ENCODE results near the gene PBXIP1. TPM values are rescaled to one million over a fixed set of nuclear protein-coding genes. Genes with fewer than 3 reads are reported as not detected.
A peak's percentile ranks its signal among the peaks of the same experiment; 100 is the strongest.

The PBXIP1 gene
- total and polyA plus RNA-seq, 2 of the 13 experiments (the other 11 are each of a cell fraction or from before 2014, with no cell fraction given) = 16.3 to 31.9 TPM

DNA sequence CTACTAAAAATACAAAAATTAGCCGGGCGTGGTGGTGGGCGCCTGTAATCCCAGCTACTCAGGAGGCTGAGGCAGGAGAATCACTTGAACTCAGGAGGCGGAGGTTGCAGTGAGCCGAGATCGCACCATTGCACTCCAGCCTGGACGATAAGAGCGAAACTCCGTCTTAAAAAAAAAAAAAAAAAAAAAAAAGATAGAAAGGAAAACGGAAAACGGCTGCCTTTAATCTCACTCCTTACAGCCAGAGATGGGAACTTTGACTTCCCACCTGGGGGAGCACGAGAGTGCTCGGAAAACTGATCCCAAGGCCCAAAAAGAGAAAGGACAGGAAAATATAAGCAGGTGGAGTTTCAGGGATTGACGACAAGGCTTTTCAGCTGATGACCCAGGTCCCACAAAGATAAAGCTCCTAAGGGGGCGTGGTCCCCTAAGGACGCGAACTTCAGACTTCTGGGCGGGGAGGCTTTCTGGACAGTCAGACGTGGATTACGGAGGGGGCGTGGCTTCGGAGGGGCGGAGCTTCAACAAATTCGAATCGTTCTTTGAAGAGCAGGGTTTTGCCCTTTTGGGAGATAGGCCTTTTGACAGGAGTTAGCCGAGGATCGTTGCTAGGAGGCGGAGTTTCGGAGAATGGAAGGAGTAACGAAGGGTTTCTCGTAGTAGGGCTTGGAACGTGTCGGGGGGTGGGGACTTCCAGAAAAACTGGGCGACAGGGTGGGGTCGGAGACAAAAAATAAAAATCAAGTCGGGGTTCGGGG is 17.6 kb upstream of the PBXIP1 start (continued):
- TF ChIP-seq TGIF2 (CRISPR knock-in tag; IDR thresholded peaks at IDR 0.05) = peak; percentile 82
- no peak for TF ChIP-seq ZNF136 (CRISPR knock-in tag; IDR thresholded peaks at IDR 0.05; ENCODE audit: low read depth)
- no peak for TF ChIP-seq SP1 (IDR thresholded peaks at IDR 0.05)
- TF ChIP-seq SP1 (CRISPR knock-in tag; IDR thresholded peaks at IDR 0.05) = peak; percentile 72
- peak; percentile 85 for TF ChIP-seq POLR2G (IDR thresholded peaks at IDR 0.05; ENCODE audit: low read depth, low read length)
- peak; percentile 84 for TF ChIP-seq HNF4A (CRISPR knock-in tag; IDR thresholded peaks at IDR 0.05)
- TF ChIP-seq EP300 (IDR thresholded peaks at IDR 0.05; ENCODE audit: low read depth in 2 of 2, low read length in 2 of 2) = peak in 1 of 2 experiments; percentile 29; a peak in 1 of 4 replicates
- no peak for TF ChIP-seq EP300 (CRISPR knock-in tag; IDR thresholded peaks at IDR 0.05; ENCODE audit: borderline replicate concordance)
- TF ChIP-seq POLR2A (IDR thresholded peaks at IDR 0.05; ENCODE audit: insufficient read depth in 1 of 2, low read depth in 2 of 2, low read length in 2 of 2) = peak; percentile 87 to 88
- TF ChIP-seq SPEN (CRISPR knock-in tag; IDR thresholded peaks at IDR 0.05; ENCODE audit: low read depth) = no peak
- TF ChIP-seq ZNF441 (CRISPR knock-in tag; IDR thresholded peaks at IDR 0.05; ENCODE audit: borderline replicate concordance) = 0 out of 2 replicates have a peak, but pooled peaks have one; percentile 60
- 0 out of 2 replicates have a peak, but pooled peaks have one; percentile 17 for TF ChIP-seq TOE1 (CRISPR knock-in tag; IDR thresholded peaks at IDR 0.05)
- 0 out of 2 replicates have a peak, but pooled peaks have one; percentile 43 for TF ChIP-seq ZNF558 (CRISPR knock-in tag; IDR thresholded peaks at IDR 0.05; ENCODE audit: borderline replicate concordance)
- peak; percentile 46; the same call in 1 of the 2 replicates for TF ChIP-seq SOX5 (CRISPR knock-in tag; IDR thresholded peaks at IDR 0.05; ENCODE audit: borderline replicate concordance)
- TF ChIP-seq, protein P1, sequence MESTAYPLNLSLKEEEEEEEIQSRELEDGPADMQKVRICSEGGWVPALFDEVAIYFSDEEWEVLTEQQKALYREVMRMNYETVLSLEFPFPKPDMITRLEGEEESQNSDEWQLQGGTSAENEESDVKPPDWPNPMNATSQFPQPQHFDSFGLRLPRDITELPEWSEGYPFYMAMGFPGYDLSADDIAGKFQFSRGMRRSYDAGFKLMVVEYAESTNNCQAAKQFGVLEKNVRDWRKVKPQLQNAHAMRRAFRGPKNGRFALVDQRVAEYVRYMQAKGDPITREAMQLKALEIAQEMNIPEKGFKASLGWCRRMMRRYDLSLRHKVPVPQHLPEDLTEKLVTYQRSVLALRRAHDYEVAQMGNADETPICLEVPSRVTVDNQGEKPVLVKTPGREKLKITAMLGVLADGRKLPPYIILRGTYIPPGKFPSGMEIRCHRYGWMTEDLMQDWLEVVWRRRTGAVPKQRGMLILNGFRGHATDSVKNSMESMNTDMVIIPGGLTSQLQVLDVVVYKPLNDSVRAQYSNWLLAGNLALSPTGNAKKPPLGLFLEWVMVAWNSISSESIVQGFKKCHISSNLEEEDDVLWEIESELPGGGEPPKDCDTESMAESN (CRISPR knock-in tag; conservative IDR thresholded peaks at IDR 0.05) = no peak
- TF ChIP-seq, protein P2, sequence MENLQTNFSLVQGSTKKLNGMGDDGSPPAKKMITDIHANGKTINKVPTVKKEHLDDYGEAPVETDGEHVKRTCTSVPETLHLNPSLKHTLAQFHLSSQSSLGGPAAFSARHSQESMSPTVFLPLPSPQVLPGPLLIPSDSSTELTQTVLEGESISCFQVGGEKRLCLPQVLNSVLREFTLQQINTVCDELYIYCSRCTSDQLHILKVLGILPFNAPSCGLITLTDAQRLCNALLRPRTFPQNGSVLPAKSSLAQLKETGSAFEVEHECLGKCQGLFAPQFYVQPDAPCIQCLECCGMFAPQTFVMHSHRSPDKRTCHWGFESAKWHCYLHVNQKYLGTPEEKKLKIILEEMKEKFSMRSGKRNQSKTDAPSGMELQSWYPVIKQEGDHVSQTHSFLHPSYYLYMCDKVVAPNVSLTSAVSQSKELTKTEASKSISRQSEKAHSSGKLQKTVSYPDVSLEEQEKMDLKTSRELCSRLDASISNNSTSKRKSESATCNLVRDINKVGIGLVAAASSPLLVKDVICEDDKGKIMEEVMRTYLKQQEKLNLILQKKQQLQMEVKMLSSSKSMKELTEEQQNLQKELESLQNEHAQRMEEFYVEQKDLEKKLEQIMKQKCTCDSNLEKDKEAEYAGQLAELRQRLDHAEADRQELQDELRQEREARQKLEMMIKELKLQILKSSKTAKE (CRISPR knock-in tag; IDR thresholded peaks at IDR 0.05; ENCODE audit: borderline replicate concordance) = peak; percentile 25; the same call in 1 of the 2 replicates
- TF ChIP-seq SKI (IDR thresholded peaks at IDR 0.05; ENCODE audit: partially characterized antibody) = peak; percentile 26
- TF ChIP-seq ZNF264 (CRISPR knock-in tag; IDR thresholded peaks at IDR 0.05) = peak; percentile 59; the same call in 1 of the 2 replicates
- TF ChIP-seq, protein P3, sequence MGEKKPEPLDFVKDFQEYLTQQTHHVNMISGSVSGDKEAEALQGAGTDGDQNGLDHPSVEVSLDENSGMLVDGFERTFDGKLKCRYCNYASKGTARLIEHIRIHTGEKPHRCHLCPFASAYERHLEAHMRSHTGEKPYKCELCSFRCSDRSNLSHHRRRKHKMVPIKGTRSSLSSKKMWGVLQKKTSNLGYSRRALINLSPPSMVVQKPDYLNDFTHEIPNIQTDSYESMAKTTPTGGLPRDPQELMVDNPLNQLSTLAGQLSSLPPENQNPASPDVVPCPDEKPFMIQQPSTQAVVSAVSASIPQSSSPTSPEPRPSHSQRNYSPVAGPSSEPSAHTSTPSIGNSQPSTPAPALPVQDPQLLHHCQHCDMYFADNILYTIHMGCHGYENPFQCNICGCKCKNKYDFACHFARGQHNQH (CRISPR knock-in tag; IDR thresholded peaks at IDR 0.05) = peak; percentile 39; the same call in 1 of the 2 replicates
- no peak for TF ChIP-seq MED8 (CRISPR knock-in tag; IDR thresholded peaks at IDR 0.05; ENCODE audit: insufficient replicate concordance)
- TF ChIP-seq TCF7 (IDR thresholded peaks at IDR 0.05; ENCODE audit: low read depth) = no peak
- TF ChIP-seq KLF12 (CRISPR knock-in tag; IDR thresholded peaks at IDR 0.05; ENCODE audit: borderline replicate concordance) = no peak
- 0 out of 2 replicates have a peak, but pooled peaks have one; percentile 40 for TF ChIP-seq ZNF709 (CRISPR knock-in tag; IDR thresholded peaks at IDR 0.05)
- 0 out of 2 replicates have a peak, but pooled peaks have one; percentile 16 for TF ChIP-seq ISL2 (CRISPR knock-in tag; IDR thresholded peaks at IDR 0.05)
